MCF 10A (cell line): ENCODE measurements around the gene STMN3. TPM values are rescaled to one million over a fixed set of nuclear protein-coding genes. Genes with fewer than 3 reads are reported as not detected.
A peak's percentile ranks its signal among the peaks of the same experiment; 100 is the strongest.

Experiments used
- BruUV-seq: library from RNA; stranded (reverse); fragments of 400-500 nt; replicated peaks from 2 replicates; lab custom pipeline; 2021; lab: Mats Ljungman, UMichigan
- CTCF ChIA-PET: fragments of 300-600 bp; sonication (Branson Sonifier 250); formaldehyde crosslinking; extraction: SDS; loops from one replicate; lab custom pipeline; 2021; ENCODE audit warnings: antibody characterized with exemption, inconsistent platforms; lab: Yijun Ruan, JAX
- POLR2A ChIA-PET: fragments of 300-600, 350-650 bp; sonication (Branson Sonifier 250); formaldehyde crosslinking; extraction: SDS; loops from one replicate; lab custom pipeline; 2020; ENCODE audit warnings: antibody characterized with exemption, inconsistent platforms; lab: Yijun Ruan, JAX
- DNase-seq: peaks from one replicate; pipeline ENCODE4 v3.0.0-alpha.2; 2018; ENCODE audit not compliant: unreplicated experiment
- H3K27ac Mint-ChIP-seq: one replicate; pipeline ENCODE4 v1.8.0; 2022; ENCODE audit warnings: mild to moderate bottlenecking, low read depth, mixed read lengths; ENCODE audit not compliant: unreplicated experiment
- H3K27me3 Mint-ChIP-seq: one replicate; pipeline ENCODE4 v1.8.0; 2022; ENCODE audit warnings: mixed read lengths; ENCODE audit not compliant: insufficient read depth, unreplicated experiment
- H3K36me3 Mint-ChIP-seq: one replicate; pipeline ENCODE4 v1.8.0; 2022; ENCODE audit warnings: mild to moderate bottlenecking, moderate library complexity, mixed read lengths; ENCODE audit not compliant: insufficient read depth, unreplicated experiment
- H3K4me1 Mint-ChIP-seq: one replicate; pipeline ENCODE4 v1.8.0; 2022; ENCODE audit warnings: mixed read lengths; ENCODE audit not compliant: insufficient read depth, unreplicated experiment
- H3K4me3 Mint-ChIP-seq: one replicate; pipeline ENCODE4 v1.8.0; 2022; ENCODE audit warnings: mild to moderate bottlenecking, moderate library complexity, mixed read lengths; ENCODE audit not compliant: unreplicated experiment
- H3K9me3 Mint-ChIP-seq: one replicate; pipeline ENCODE4 v1.8.0; 2022; ENCODE audit warnings: mixed read lengths; ENCODE audit not compliant: unreplicated experiment
- CTCF ChIP-seq: fragments of 200-600 bp; IDR thresholded peaks from one replicate; pipeline ENCODE4 v1.8.0; 2022; ENCODE audit warnings: antibody characterized with exemption, mild to moderate bottlenecking; ENCODE audit not compliant: unreplicated experiment
- intact Hi-C: fragments of 100-400 bp; cut with micrococcal nuclease; formaldehyde crosslinking; loops from 2 replicates; pipeline ENCODE4 v1.14.1; 2022
- total RNA-seq: library from RNA; stranded (reverse); gene quantifications from 2 replicates; pipeline ENCODE4 v1.2.3, GENCODE V29; 2022

The STMN3 gene
- total RNA-seq, 1 experiment from 2014 or later: 5.3 TPM

GRCh38 chr20:63648895-63649589 lies 4.2 kb downstream of the STMN3 start:
- Mint-ChIP-seq H3K4me3 (no peak overlapping the region), H3K4me1 (peaks cover 7% of the 10 kb centered on the region), H3K27me3 (no peaks in the 10 kb centered on the region), H3K9me3 (no peaks in the 10 kb centered on the region), H3K36me3 (no peaks in the 10 kb centered on the region), H3K27ac (no peak overlapping the region)
- intact Hi-C loops: loop anchor here (10.0 kb wide), 1 partner anchor 114 kb away; the partner anchor contains the start of gene PTK6
- POLR2A ChIA-PET: interaction anchor here (0.6 to 1.8 kb wide), 4 partner anchors 9 to 59 kb away, joined by 3 to 15 read pairs (median 4); partner anchors contain the start of genes ARFRP1, GMEB2, RTEL1 and ZGPAT
- no peak for TF ChIP-seq CTCF
- CTCF ChIA-PET: no interaction called here
- DNase-seq: no peak
- BruUV-seq: no TSS peak

- BruUV-seq: no TSS peak
- POLR2A ChIA-PET: interaction anchor here (1.0 to 1.8 kb wide), 4 partner anchors 10 to 327 kb away, joined by 3 to 15 read pairs (median 4); partner anchors contain the start of genes ARFRP1, GMEB2, RTEL1 and ZGPAT
- no peak for DNase-seq
- no peak for TF ChIP-seq CTCF
- peaks cover 4% of the 10 kb centered on the region for H3K36me3 Mint-ChIP-seq
- H3K27me3 Mint-ChIP-seq: no peaks in the 10 kb centered on the region
- intact Hi-C loops: loop anchor here (10.0 kb wide), 1 partner anchor 113 kb away; the partner anchor contains the start of gene PTK6
- H3K4me3 Mint-ChIP-seq: no peak overlapping the region
- CTCF ChIA-PET: interaction anchor here (0.6 to 0.7 kb wide), 2 partner anchors 326 to 332 kb away, joined by 3 read pairs; partner anchors contain the start of gene PRPF6
- H3K4me1 Mint-ChIP-seq: peaks cover 7% of the 10 kb centered on the region
- H3K9me3 Mint-ChIP-seq: no peaks in the 10 kb centered on the region
- no peak overlapping the region for H3K27ac Mint-ChIP-seq
Measured at GRCh38 chr20:63648190-63648589, 5.0 kb downstream of the STMN3 start.

GRCh38 chr20:63645218-63645617 lies 8.0 kb downstream of the STMN3 start:
- ChIA-PET POLR2A (interaction anchor here (0.7 to 1.6 kb wide), 2 partner anchors 13 to 25 kb away, joined by 5 to 7 read pairs; partner anchors contain the start of gene RTEL1), CTCF (interaction anchor here (0.8 kb wide), 1 partner anchor 10 kb away, joined by 3 read pairs; no protein-coding TSS in a partner anchor)
- Mint-ChIP-seq H3K4me1 (no peaks in the 10 kb centered on the region), H3K36me3 (peaks cover 10% of the 10 kb centered on the region), H3K27me3 (no peaks in the 10 kb centered on the region), H3K4me3 (no peak overlapping the region), H3K9me3 (no peaks in the 10 kb centered on the region), H3K27ac (no peak overlapping the region)
- intact Hi-C loops: loop anchor here (10.0 kb wide), 1 partner anchor 110 kb away; the partner anchor contains the start of gene PTK6
- no peak for TF ChIP-seq CTCF
- BruUV-seq: no TSS peak
- DNase-seq: no peak

- intact Hi-C loops: loop anchor here (10.0 kb wide), 1 partner anchor 109 kb away; the partner anchor contains the start of gene PTK6
- peaks cover 10% of the 10 kb centered on the region for H3K36me3 Mint-ChIP-seq
- H3K27me3 Mint-ChIP-seq: no peaks in the 10 kb centered on the region
- no TSS peak for BruUV-seq
- no peaks in the 10 kb centered on the region for H3K9me3 Mint-ChIP-seq
- ChIA-PET CTCF (interaction anchor here (0.7 kb wide), 1 partner anchor 37 kb away, joined by 3 read pairs; no protein-coding TSS in a partner anchor), POLR2A (no interaction called here)
- DNase-seq: no peak
- no peak overlapping the region for H3K27ac Mint-ChIP-seq
- H3K4me1 Mint-ChIP-seq: no peaks in the 10 kb centered on the region
- no peak for TF ChIP-seq CTCF
- H3K4me3 Mint-ChIP-seq: peak overlapping the region; percentile 74
Measured at GRCh38 chr20:63643946-63644345, 9.3 kb downstream of the STMN3 start.
